ENCODE measurements around the gene ACVR1C. TPM values are rescaled to one million over a fixed set of nuclear protein-coding genes. Genes with fewer than 3 reads are reported as not detected.

Gene ACVR1C
- total RNA-seq, 1 experiment from 2014 or later: 2.1 TPM

DNA sequence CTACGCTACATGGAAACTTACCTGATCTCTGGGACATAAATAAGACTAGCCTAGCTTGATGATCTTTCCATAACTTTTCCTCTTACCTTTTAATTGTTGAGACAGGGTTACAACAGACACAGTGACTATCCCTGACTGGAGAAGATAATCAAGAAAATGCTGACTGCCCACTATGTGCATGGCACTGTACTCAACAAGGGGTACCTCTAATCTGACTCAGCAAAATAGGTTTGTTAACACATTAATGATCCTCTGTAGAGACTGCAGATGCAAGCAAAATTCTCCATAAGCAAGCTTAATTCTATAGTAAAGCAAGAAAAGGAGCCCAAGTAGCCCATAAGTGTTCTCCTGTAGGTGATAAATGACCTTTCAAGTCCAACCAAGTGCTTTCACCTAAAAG lies 25.5 kb downstream of the ACVR1C start:
- Mint-ChIP-seq H3K36me3 (ENCODE audit: insufficient read depth, unreplicated experiment) (no peaks in the 10 kb centered on the region), H3K4me3 (ENCODE audit: unreplicated experiment) (no peak overlapping the region), H3K27ac (ENCODE audit: unreplicated experiment) (no peak overlapping the region), H3K27me3 (ENCODE audit: insufficient read depth, unreplicated experiment) (peaks cover 13% of the 10 kb centered on the region), H3K4me1 (ENCODE audit: low read depth, unreplicated experiment) (no peaks in the 10 kb centered on the region), H3K9me3 (ENCODE audit: unreplicated experiment) (no peaks in the 10 kb centered on the region)
- BruUV-seq (replicated peaks): no TSS peak
- H3K9me3 ChIP-seq: no peaks in the 10 kb centered on the region
- POLR2A ChIA-PET: no interaction called here
- no peaks in the 10 kb centered on the region for H3K27me3 ChIP-seq (replicated peaks; ENCODE audit: control insufficient read depth, insufficient read depth, low read length)
- no peaks in the 10 kb centered on the region for H3K4me1 ChIP-seq
- no peak for DNase-seq
- intact Hi-C loops (cut with micrococcal nuclease; ENCODE audit: unreplicated experiment): no loop called here
- H3K4me3 ChIP-seq (ENCODE audit: low read depth, low read length): no peak overlapping the region
- TF ChIP-seq, protein P1, sequence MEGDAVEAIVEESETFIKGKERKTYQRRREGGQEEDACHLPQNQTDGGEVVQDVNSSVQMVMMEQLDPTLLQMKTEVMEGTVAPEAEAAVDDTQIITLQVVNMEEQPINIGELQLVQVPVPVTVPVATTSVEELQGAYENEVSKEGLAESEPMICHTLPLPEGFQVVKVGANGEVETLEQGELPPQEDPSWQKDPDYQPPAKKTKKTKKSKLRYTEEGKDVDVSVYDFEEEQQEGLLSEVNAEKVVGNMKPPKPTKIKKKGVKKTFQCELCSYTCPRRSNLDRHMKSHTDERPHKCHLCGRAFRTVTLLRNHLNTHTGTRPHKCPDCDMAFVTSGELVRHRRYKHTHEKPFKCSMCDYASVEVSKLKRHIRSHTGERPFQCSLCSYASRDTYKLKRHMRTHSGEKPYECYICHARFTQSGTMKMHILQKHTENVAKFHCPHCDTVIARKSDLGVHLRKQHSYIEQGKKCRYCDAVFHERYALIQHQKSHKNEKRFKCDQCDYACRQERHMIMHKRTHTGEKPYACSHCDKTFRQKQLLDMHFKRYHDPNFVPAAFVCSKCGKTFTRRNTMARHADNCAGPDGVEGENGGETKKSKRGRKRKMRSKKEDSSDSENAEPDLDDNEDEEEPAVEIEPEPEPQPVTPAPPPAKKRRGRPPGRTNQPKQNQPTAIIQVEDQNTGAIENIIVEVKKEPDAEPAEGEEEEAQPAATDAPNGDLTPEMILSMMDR (IDR thresholded peaks at IDR 0.05; ENCODE audit: insufficient read depth in 1 of 2, low read depth in 1 of 2, low read length in 1 of 2, severe bottlenecking in 1 of 2, unreplicated experiment in 1 of 2): no peak
- CTCF ChIA-PET: no interaction called here
- H3K36me3 ChIP-seq (ENCODE audit: control insufficient read depth, insufficient read depth, low read length): no peaks in the 10 kb centered on the region

DNA sequence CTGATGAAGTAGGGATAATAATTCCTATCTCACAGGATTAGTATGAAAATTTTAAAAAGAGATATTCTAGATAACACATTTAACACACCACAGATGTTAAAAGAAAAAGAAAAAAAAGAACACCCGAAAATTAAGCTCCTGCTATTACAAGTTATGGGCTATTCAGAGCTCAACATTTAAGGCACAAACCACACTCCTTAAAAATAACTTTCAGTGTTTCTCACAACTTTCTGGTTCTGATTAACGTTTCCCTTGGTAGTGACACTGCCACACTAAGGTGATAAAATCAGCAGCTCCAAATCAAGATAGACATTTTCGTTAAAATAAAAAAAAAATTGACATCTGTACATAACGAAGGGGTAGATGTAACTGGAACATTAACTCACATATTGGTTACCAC lies 26.9 kb downstream of the ACVR1C start:
- Histone ChIP-seq H3K27me3 (replicated peaks; ENCODE audit: control insufficient read depth, insufficient read depth, low read length) (no peaks in the 10 kb centered on the region), H3K4me1 (no peaks in the 10 kb centered on the region), H3K36me3 (ENCODE audit: control insufficient read depth, insufficient read depth, low read length) (no peaks in the 10 kb centered on the region), H3K9me3 (no peaks in the 10 kb centered on the region), H3K4me3 (ENCODE audit: low read depth, low read length) (no peak overlapping the region)
- Mint-ChIP-seq H3K36me3 (ENCODE audit: insufficient read depth, unreplicated experiment) (no peaks in the 10 kb centered on the region), H3K27me3 (ENCODE audit: insufficient read depth, unreplicated experiment) (peaks cover 13% of the 10 kb centered on the region), H3K9me3 (ENCODE audit: unreplicated experiment) (no peaks in the 10 kb centered on the region), H3K4me1 (ENCODE audit: low read depth, unreplicated experiment) (no peaks in the 10 kb centered on the region), H3K27ac (ENCODE audit: unreplicated experiment) (no peak overlapping the region), H3K4me3 (ENCODE audit: unreplicated experiment) (no peak overlapping the region)
- intact Hi-C loops (cut with micrococcal nuclease; ENCODE audit: unreplicated experiment): no loop called here
- TF ChIP-seq, protein P1 (IDR thresholded peaks at IDR 0.05; ENCODE audit: insufficient read depth in 1 of 2, low read depth in 1 of 2, low read length in 1 of 2, severe bottlenecking in 1 of 2, unreplicated experiment in 1 of 2): no peak
- ChIA-PET POLR2A (no interaction called here), CTCF (no interaction called here)
- BruUV-seq (replicated peaks): no TSS peak
- DNase-seq: no peak

DNA sequence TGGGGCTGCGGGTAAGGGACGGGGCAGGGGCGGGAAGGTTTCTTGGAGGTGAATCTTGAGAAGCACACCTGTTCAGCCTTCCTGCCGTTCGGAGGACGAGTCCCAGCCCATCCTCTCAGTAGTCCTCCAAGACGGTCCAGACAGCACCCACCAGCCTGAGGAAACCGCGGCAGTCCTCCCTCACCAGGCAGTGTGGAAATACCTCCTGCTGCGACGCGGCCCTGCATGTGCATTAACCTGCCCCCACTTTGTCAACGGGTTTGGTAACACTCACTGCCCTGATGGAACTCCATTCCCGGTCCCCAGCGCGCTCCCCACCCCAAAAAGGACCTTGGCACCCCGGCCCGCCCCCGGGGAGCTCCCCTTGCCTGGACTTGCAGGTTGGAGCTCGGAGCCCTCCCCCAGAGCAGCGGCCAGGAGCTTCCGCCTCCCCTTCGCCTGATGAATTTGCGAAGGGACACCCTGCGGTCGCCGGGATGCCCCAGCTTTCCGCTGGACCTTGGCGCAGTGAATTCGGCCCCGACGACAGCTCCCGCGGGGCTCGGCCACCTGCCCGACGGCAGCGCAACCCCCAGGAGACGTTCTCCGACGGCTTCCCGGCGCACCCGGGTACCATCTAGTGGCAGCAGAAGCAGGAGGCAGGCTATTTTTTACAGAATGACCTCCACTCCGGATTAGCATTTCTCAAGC lies 31.5 kb downstream of the ACVR1C start:
- H3K36me3 ChIP-seq (ENCODE audit: control insufficient read depth, insufficient read depth, low read length): no peaks in the 10 kb centered on the region
- intact Hi-C loops (cut with micrococcal nuclease; ENCODE audit: unreplicated experiment): no loop called here
- POLR2A ChIA-PET: no interaction called here
- H3K27me3 Mint-ChIP-seq (ENCODE audit: insufficient read depth, unreplicated experiment): peaks cover 19% of the 10 kb centered on the region
- H3K9me3 ChIP-seq: no peaks in the 10 kb centered on the region
- H3K9me3 Mint-ChIP-seq (ENCODE audit: unreplicated experiment): no peaks in the 10 kb centered on the region
- CTCF ChIA-PET: interaction anchor here (0.6 kb wide), 1 partner anchor 18 kb away, joined by 3 read pairs; no protein-coding TSS in a partner anchor
- H3K4me1 Mint-ChIP-seq (ENCODE audit: low read depth, unreplicated experiment): no peaks in the 10 kb centered on the region
- no peaks in the 10 kb centered on the region for H3K36me3 Mint-ChIP-seq (ENCODE audit: insufficient read depth, unreplicated experiment)
- no peak overlapping the region for H3K4me3 ChIP-seq (ENCODE audit: low read depth, low read length)
- no peaks in the 10 kb centered on the region; the same call in 1 of the 2 replicates for H3K27me3 ChIP-seq (replicated peaks; ENCODE audit: control insufficient read depth, insufficient read depth, low read length)
- H3K4me3 Mint-ChIP-seq (ENCODE audit: unreplicated experiment): no peak overlapping the region
- DNase-seq: peak in 1 of 2 experiments; percentile 8
- BruUV-seq (replicated peaks): no TSS peak
- TF ChIP-seq, protein P1 (IDR thresholded peaks at IDR 0.05; ENCODE audit: insufficient read depth in 1 of 2, low read depth in 1 of 2, low read length in 1 of 2, severe bottlenecking in 1 of 2, unreplicated experiment in 1 of 2): peak in 1 of 2 experiments; percentile 16
- H3K27ac Mint-ChIP-seq (ENCODE audit: unreplicated experiment): no peak overlapping the region
- H3K4me1 ChIP-seq: no peaks in the 10 kb centered on the region

Measured in Caco-2 (cell line).